A549 treated with AZD9567 at 1 μM for 4 hours (cell line): ENCODE results near the gene FAM156B. TPM values are rescaled to one million over a fixed set of nuclear protein-coding genes. Genes with fewer than 3 reads are reported as not detected.

Experiments
- total RNA-seq: library from RNA; stranded (reverse); fragments of 200-300 nt; extraction: Qiagen RNA extraction; gene quantifications from 5 replicates; pipeline ENCODE4 v1.2.3, GENCODE V29; 2022; ENCODE audit not compliant: insufficient read depth

The FAM156B gene, protein sequence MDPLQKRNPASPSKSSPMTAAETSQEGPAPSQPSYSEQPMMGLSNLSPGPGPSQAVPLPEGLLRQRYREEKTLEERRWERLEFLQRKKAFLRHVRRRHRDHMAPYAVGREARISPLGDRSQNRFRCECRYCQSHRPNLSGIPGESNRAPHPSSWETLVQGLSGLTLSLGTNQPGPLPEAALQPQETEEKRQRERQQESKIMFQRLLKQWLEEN
- total RNA-seq: 13.9 to 16.3 TPM (median 15.1 TPM) in 5 replicates

DNA sequence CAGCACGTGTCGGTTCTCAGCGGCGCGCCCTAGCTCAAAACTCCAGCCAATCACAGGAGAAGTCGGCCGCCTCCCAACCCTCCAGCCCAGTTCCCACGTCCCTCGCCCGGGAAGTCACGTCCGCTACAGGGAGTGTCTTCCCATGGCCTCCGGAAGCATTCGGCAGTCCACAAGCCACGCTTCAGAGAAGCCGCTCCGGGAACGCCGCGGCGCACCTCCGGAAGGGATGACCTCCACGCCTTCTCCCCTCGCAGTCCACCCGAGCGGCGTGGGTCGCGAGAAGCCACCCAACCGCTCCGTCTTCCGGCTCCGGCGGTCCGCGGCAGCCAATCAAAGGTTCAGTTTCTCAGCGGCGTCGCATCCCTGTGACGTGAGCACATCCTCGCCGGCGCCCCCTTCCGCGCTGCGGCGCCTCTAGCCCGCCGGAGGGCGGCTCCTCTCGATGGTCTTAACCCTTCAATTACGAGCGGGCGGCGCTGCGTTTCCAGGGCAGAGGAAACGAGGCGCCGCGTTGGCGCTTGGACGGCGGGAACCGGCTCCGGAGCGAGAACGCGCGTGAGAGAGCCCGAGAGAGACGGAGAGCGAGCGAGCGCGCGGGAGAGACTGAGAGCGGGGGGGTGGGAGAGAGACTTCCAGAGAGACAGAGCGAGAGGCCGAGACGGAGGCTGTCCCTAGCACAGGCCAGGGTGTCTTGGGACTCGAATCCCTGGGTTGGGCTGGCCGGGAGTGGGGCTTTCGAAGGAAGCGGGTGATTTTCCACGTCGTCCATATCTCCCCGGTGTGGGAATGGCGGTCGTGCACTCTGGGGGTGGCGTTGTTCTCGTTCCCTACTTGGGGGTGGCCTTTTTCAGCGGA, at the start of gene FAM156B:
TSS of gene FAM156B (plus strand) at position 476 of the 855 bp plus-strand sequence. CDS start 9,896 bp downstream, outside the sequence.

DNA sequence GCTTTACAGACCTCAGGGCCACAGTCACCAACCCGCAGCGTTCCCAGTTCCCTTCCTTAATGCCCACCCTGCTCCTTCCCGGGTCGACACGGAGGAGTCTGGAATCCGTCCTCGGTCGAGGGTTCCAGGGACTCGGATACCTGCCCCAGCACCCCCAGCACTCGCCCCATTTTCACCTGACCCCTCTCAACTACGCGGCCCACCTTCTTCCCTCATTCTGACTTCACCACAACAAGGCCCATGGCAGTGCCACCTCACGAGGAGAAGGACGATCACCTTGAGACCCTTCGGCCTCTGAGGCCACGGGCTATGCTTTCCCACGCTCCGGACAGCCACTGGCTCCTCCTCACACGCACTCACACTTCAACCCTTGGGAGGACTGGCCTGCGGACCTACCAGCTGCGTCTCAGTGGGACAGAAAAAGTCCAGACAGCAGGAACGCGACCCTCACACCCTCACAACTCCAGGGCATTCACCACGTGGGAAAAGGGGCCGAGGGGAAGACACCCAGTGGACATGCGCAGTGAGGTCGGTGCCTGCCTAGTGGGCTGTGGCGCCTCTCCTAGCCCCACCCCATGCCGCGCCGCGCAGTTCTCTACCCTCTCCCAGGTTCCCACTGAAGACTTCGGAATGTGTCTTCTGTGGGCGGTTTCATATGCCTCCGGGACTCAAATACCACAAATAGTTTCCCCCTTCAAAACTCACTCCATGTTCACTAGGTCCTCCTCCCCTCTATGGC, 29.4 kb upstream of the FAM156B start, which contains the start of gene XAGE3:
TSS of gene XAGE3 (minus strand) at position 474 of the 739 bp plus-strand sequence. CDS start 950 bp downstream, outside the sequence.

Other genes starting within 250 kb of the FAM156B start
- not detected in 5 replicates for gene SSX7, start 242.4 kb upstream of the FAM156B start, total RNA-seq
- not detected in 5 replicates for gene SSX2, start 190.2 kb upstream of the FAM156B start, total RNA-seq
- gene SSX2B, start 146.1 kb upstream of the FAM156B start, total RNA-seq: not detected in 5 replicates
- gene SPANXN5, start 99.9 kb upstream of the FAM156B start, total RNA-seq: not detected in 5 replicates
- gene XAGE5, start 86.0 kb upstream of the FAM156B start, total RNA-seq: not detected in 5 replicates
- not detected in 5 replicates for gene XAGE3, start 29.2 kb upstream of the FAM156B start, total RNA-seq
- gene FAM156A, start 61.2 kb downstream of the FAM156B start, total RNA-seq: 5.4 to 18.0 TPM (median 14.5 TPM) in 5 replicates
- gene GPR173, start 151.5 kb downstream of the FAM156B start, total RNA-seq: 0.02 TPM in 1 of 5 replicates, not detected in the others
- gene TSPYL2, start 185.0 kb downstream of the FAM156B start, total RNA-seq: 11.9 to 21.1 TPM (median 19.1 TPM) in 5 replicates
- gene KANTR, start 196.8 kb downstream of the FAM156B start, total RNA-seq: 1.0 to 1.9 TPM (median 1.4 TPM) in 5 replicates